ENCODE results near the gene VMA21.

GRCh38 chrX:151391722-151392121, 5.3 kb upstream of the VMA21 start:
- TF ChIP-seq CTCF (conservative IDR thresholded peaks at IDR 0.05; ENCODE audit: low read depth, low read length), result no peak
- no peak for TF ChIP-seq EZH2 (IDR thresholded peaks at IDR 0.05; ENCODE audit: borderline replicate concordance, low read depth, low read length, poor library complexity, severe bottlenecking)

Measured in A673 (cell line).